ENCODE measurements around the gene FIBIN. TPM values are rescaled to one million over a fixed set of nuclear protein-coding genes. Genes with fewer than 3 reads are reported as not detected.
"Not testable (repeated sequence)": the region's sequence is repeated elsewhere in the genome, so short reads cannot be mapped to it uniquely, and the experiment has no call there.

Gene FIBIN
- total RNA-seq, 1 donor from 2014 or later, result 118 TPM

GRCh38 chr11:26964339-26964738, 29.6 kb upstream of the FIBIN start:
- Histone ChIP-seq H3K27ac (no peak overlapping the region), H3K9me3 (no peaks in the 10 kb centered on the region), H3K4me1 (peaks cover 8% of the 10 kb centered on the region), H3K4me3 (no peak overlapping the region), H3K36me3 (no peaks in the 10 kb centered on the region), H3K27me3 (no peaks in the 10 kb centered on the region)
- no peak for TF ChIP-seq CTCF (IDR thresholded peaks at IDR 0.05)
- no peak for TF ChIP-seq POLR2A (IDR thresholded peaks at IDR 0.05)
- TF ChIP-seq POLR2AphosphoS5 (IDR thresholded peaks at IDR 0.05; ENCODE audit: insufficient read depth in 1 of 2, low read depth in 1 of 2), result peak in 1 of 2 donors; percentile 19
- intact Hi-C loops (cut with DNase I), result no loop called here
- no peak for DNase-seq (ENCODE audit: extremely low spot score in 2 of 2)

- H3K27ac ChIP-seq; H3K4me1 ChIP-seq; H3K4me3 ChIP-seq; H3K27me3 ChIP-seq; intact Hi-C loops (cut with DNase I); DNase-seq (ENCODE audit: extremely low spot score in 2 of 2); H3K9me3 ChIP-seq; H3K36me3 ChIP-seq: not testable (repeated sequence)
Observed at GRCh38 chr11:26964847-26965485, 28.9 kb upstream of the FIBIN start.

GRCh38 chr11:26971961-26972360, 22.0 kb upstream of the FIBIN start:
- H3K9me3 ChIP-seq, result no peaks in the 10 kb centered on the region

GRCh38 chr11:26974069-26974783, 19.7 kb upstream of the FIBIN start:
- no peaks in the 10 kb centered on the region for H3K36me3 ChIP-seq
- no peak overlapping the region for H3K27ac ChIP-seq
- H3K4me1 ChIP-seq, result peaks cover 22% of the 10 kb centered on the region
- no peaks in the 10 kb centered on the region for H3K9me3 ChIP-seq
- TF ChIP-seq POLR2AphosphoS5 (IDR thresholded peaks at IDR 0.05; ENCODE audit: insufficient read depth in 1 of 2, low read depth in 1 of 2) (no peak), POLR2A (IDR thresholded peaks at IDR 0.05) (no peak), CTCF (IDR thresholded peaks at IDR 0.05) (no peak)
- H3K4me3 ChIP-seq, result no peak overlapping the region
- DNase-seq (ENCODE audit: extremely low spot score in 2 of 2), result no peak
- intact Hi-C loops (cut with DNase I), result no loop called here
- no peaks in the 10 kb centered on the region for H3K27me3 ChIP-seq

More at GRCh38 chr11:26971961-26972360, 22.0 kb upstream of the FIBIN start:
- H3K27ac ChIP-seq, result no peak overlapping the region
- peaks cover 22% of the 10 kb centered on the region for H3K4me1 ChIP-seq
- no peak overlapping the region for H3K4me3 ChIP-seq
- intact Hi-C loops (cut with DNase I), result no loop called here
- TF ChIP-seq CTCF (IDR thresholded peaks at IDR 0.05) (no peak), POLR2AphosphoS5 (IDR thresholded peaks at IDR 0.05; ENCODE audit: insufficient read depth in 1 of 2, low read depth in 1 of 2) (no peak), POLR2A (IDR thresholded peaks at IDR 0.05) (no peak)
- H3K36me3 ChIP-seq, result no peaks in the 10 kb centered on the region
- DNase-seq (ENCODE audit: extremely low spot score in 2 of 2), result no peak
- H3K27me3 ChIP-seq, result no peaks in the 10 kb centered on the region

- intact Hi-C loops (cut with DNase I), result no loop called here
- TF ChIP-seq CTCF (IDR thresholded peaks at IDR 0.05) (no peak), POLR2AphosphoS5 (IDR thresholded peaks at IDR 0.05; ENCODE audit: insufficient read depth in 1 of 2, low read depth in 1 of 2) (no peak), POLR2A (IDR thresholded peaks at IDR 0.05) (no peak)
- DNase-seq (ENCODE audit: extremely low spot score in 2 of 2), result no peak
Observed at GRCh38 chr11:26974996-26975395, 18.9 kb upstream of the FIBIN start.

More at GRCh38 chr11:26974996-26975395, 18.9 kb upstream of the FIBIN start:
- Histone ChIP-seq H3K27ac (no peak overlapping the region), H3K36me3 (no peaks in the 10 kb centered on the region), H3K4me1 (peaks cover 22% of the 10 kb centered on the region), H3K9me3 (no peaks in the 10 kb centered on the region), H3K27me3 (no peaks in the 10 kb centered on the region), H3K4me3 (no peak overlapping the region)
